Fibroblast of lung (primary cell): Measurements from ENCODE around the gene CDH10.

Experiments
- EZH2 ChIP-seq: IDR thresholded peaks from 2 replicates; pipeline ENCODE4 v1.5.1; 2012; ENCODE audit warnings: low read length, control low read depth, mild to moderate bottlenecking; ENCODE audit errors: missing control alignments
- TF ChIP-seq, protein P1 (sequence below), 2 donors: IDR thresholded peaks in 1 of 2; conservative IDR thresholded peaks in 1 of 2; 1 replicate in 1 of 2; 2 replicates in 1 of 2; pipeline ENCODE4 v1.5.1; 2011 to 2012; ENCODE audit warnings: low read length in 2 of 2, control low read depth in 1 of 2, inconsistent platforms in 1 of 2, low read depth in 1 of 2, mild to moderate bottlenecking in 1 of 2

DNA sequence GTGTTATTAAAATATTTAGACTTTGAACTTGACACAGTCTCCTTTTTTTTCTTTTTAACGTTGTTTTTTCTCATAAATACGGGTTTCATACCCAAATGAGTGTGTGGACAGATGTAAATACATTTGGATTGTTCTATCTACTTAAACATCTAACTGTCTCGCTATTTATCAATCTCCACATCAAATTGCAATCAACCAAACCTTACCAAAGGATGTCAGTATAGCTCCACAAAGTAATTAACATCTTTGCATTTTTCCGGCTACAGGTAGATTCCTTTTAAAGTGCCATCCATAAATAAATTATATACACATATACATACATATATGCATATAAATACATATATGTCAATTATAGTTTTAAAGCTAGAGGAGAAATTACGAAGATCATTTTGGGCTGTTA is 705 bp upstream of the CDH10 start:
- TF ChIP-seq, protein P1, sequence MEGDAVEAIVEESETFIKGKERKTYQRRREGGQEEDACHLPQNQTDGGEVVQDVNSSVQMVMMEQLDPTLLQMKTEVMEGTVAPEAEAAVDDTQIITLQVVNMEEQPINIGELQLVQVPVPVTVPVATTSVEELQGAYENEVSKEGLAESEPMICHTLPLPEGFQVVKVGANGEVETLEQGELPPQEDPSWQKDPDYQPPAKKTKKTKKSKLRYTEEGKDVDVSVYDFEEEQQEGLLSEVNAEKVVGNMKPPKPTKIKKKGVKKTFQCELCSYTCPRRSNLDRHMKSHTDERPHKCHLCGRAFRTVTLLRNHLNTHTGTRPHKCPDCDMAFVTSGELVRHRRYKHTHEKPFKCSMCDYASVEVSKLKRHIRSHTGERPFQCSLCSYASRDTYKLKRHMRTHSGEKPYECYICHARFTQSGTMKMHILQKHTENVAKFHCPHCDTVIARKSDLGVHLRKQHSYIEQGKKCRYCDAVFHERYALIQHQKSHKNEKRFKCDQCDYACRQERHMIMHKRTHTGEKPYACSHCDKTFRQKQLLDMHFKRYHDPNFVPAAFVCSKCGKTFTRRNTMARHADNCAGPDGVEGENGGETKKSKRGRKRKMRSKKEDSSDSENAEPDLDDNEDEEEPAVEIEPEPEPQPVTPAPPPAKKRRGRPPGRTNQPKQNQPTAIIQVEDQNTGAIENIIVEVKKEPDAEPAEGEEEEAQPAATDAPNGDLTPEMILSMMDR (conservative IDR thresholded peaks at IDR 0.05 in 1 of 2, IDR thresholded peaks at IDR 0.05 in 1 of 2; ENCODE audit: low read depth in 1 of 2, low read length in 2 of 2): no peak
- TF ChIP-seq EZH2: no peak
